HG02852 (cell line): ENCODE results near the gene HNRNPA1L2.
"Not testable (repeated sequence)": the region's sequence is repeated elsewhere in the genome, so short reads cannot be mapped to it uniquely, and the experiment has no call there.

ENCODE experiments used
- ATAC-seq: cut with Tn5 transposase; IDR thresholded peaks from one replicate; pipeline ENCODE4 v1.9.1; 2021; ENCODE audit warnings: mild to moderate bottlenecking, moderate library complexity; ENCODE audit not compliant: unreplicated experiment

HNRNPA1L2 gene

DNA sequence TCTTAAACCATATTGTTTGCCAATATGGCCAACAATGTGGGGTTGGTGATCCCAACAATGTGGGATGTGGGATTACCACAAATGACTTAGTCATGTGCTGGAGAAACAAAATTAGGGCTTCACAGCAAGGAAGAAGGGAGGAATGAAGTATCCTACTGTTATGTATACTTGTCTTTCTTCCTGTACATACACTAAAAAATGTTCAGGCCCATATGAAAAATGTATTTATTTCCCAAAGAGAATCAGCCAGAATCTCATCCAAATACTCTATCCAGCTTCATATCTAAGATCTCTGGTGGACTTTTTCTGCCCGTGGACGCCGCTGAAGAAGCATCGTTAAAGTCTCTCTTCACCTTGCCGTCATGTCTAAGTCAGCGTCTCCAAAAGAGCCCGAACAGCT is at the start of gene HNRNPA1L2:
TSS of gene HNRNPA1L2 (plus strand) at position 301 of the 400 bp plus-strand sequence. CDS start at position 363, 62 bp downstream.
- no peak for ATAC-seq

DNA sequence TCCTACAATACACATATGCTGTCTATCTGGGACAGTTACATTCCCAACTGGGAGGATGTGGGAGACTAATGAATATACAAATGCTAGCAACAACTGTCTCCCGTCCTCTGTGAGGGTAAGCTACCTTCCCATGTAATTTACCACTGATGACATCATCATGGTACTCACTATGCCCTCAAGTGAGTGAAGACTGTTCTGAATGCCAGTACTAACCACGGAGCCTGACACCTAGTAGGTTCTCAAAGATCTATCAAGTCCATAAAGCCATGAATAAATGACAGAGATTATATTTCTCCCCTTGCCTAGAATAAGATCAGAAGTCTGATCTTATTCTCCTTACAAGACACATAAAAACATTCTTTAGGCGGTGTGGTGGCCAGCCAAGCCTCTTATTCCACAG is 49.1 kb upstream of the HNRNPA1L2 start:
- not testable (repeated sequence) for ATAC-seq

DNA sequence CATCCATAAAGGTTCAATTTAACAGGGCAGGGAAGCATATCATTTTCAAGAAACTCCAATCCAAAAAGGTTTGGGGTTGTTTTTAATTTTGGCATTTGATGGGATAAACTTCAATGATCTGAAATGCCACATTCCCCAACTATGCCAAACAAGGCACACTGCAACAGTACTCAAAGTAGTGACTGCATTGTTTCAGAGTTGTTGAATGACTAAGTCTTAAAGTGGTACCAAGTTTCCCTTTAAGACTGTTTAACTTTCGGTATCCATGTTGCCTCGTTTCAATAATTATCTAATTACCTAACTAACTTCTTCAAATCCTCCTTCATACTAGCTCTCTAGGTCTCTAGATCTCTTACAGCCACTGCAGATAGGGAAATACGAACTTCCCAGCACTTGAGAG is 48.4 kb upstream of the HNRNPA1L2 start:
- peak; percentile 65 for ATAC-seq

- not testable (repeated sequence) for ATAC-seq
Measured at GRCh38 chr13:52594295-52594694, 47.9 kb upstream of the HNRNPA1L2 start.

GRCh38 chr13:52597676-52598075 is 44.6 kb upstream of the HNRNPA1L2 start:
- ATAC-seq, result no peak

- ATAC-seq, result no peak
Measured at GRCh38 chr13:52599037-52599847, 43.0 kb upstream of the HNRNPA1L2 start.

- ATAC-seq, result peak; percentile 63
Measured at GRCh38 chr13:52599848-52600603, 42.2 kb upstream of the HNRNPA1L2 start.

GRCh38 chr13:52600666-52601065 is 41.6 kb upstream of the HNRNPA1L2 start:
- no peak for ATAC-seq

- ATAC-seq, result not testable (repeated sequence)
Measured at GRCh38 chr13:52603316-52603715, 38.9 kb upstream of the HNRNPA1L2 start.

DNA sequence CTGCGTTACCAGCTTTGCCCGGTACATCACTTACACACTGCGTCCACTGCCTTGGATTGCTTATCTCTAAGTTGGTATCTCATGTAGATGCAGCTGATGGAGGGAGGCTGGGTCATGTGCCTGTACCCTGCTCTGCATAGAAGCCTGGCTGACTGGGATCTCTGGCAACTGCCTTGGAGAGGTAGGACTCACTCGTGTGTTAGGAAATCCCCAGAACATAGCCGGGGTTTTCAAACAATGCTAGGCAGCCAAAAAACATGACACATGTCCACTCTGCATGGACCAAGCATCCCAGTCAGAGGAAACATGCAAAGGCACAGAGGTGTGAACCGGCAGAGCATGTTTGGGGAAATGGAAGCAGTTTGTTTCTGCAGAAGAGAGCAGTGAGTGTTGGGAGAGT is 36.1 kb upstream of the HNRNPA1L2 start:
- ATAC-seq, result not testable (repeated sequence)

- ATAC-seq, result not testable (repeated sequence)
Measured at GRCh38 chr13:52606795-52607194, 35.4 kb upstream of the HNRNPA1L2 start.

DNA sequence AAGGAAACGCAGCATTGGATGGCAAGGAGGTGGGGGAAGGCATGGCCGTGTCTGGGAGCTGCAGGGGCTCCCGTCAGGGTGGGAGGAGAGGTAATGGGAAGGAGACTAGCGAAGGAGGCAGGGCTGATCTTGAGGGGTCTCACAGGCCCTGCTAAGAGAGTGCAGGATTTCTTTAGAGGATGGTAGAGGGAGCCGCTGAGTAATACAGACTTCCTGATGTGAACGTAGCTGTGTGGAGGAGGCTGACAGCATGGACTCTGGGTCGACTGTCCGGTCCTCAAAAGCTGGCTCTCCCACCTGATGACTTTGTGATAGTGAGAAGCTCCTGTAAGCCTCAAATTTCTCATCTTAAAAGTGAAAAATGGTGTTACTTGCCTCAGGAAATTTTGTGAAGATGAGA is 34.0 kb upstream of the HNRNPA1L2 start:
- ATAC-seq, result not testable (repeated sequence)

- peak; percentile 78 for ATAC-seq
Measured at GRCh38 chr13:52609013-52609606, 33.1 kb upstream of the HNRNPA1L2 start.

DNA sequence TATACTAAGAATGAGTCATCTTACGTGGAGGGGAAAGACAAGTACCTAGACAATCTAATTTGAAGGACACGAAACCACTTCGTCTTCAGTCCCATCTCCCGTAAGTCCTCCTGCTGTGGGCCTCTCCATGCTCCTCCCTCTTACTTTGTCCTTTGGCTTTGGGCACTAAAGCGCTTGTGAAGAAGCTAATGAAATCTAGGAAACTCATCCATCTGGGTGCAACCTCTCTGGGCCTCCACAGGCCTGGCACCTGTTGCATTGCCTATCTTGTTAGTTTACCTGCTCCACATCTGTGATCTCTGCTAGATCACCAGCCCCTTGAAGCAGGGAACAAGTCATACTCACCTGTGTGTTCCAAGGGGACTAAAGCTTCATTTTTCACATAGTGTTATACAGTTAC is 32.1 kb upstream of the HNRNPA1L2 start:
- ATAC-seq, result not testable (repeated sequence)

- ATAC-seq, result no peak
Measured at GRCh38 chr13:52615134-52615801, 27.0 kb upstream of the HNRNPA1L2 start.

DNA sequence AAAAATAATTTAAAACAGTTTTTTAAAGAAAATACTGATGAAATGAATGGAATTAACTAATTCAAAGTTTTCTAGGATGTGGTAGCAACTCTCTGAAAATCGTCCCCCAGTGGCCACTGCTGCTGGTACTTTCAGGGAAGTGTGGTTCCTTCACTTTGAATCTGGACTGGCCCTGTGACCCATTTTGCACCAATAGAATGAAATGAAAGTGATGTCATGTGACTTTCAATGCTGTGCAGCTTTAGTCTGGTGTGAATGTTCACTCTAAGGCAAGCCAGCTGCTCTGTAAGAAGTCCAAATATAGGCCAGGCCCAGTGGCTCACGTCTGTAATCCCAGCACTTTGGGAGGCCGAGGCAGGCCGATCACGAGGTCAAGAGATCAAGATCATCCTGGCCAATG is 26.4 kb upstream of the HNRNPA1L2 start:
- no peak for ATAC-seq

DNA sequence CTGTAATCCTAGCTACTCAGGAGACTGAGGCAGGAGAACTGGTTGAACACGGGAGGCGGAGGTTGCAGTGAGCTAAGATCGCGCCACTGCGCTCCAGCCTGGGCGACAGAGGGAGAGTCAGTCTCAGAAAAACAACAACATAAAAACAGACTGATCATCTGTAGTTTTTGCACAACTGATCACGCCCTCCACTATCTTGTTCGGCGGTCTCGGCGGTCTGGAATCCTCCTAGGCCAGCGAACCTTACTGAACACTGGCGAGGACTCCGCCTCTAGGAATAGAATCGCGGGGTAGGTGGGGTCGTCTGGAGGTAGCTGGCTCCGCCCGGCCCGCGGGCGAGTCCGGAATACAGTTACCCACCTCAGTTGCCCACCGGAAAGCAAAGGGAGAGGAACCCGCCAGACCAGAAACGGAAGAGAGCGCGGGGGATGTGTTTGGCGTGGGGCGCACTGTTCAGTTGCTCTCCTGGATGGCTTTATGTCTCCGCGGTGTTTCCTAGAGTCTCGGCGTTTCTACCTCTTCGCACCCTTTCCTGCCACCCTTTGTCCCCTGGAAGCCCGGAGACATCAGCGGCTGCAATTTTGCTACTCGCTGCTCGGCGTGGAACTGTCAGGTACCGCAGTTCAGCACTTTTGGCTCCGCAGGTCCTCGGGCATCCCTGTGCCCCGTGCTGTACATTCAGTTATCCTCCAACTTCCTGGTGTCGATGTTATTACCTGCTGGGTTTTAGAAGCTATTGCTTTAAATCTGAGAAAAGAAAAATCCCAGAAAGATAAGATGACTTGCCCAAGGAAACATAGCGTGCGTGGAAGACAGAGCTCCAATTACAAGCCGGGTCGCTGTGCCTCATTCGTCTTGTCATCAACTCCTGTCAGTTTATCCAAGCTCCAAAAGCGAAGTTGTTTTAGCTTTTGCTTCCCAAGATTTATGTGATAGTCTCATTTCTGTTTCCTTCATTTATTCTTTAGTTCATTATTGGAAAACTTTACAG is 24.9 kb upstream of the HNRNPA1L2 start:
- peak; percentile 93 for ATAC-seq

GRCh38 chr13:52631083-52631690 is 11.0 kb upstream of the HNRNPA1L2 start:
- not testable (repeated sequence) for ATAC-seq

DNA sequence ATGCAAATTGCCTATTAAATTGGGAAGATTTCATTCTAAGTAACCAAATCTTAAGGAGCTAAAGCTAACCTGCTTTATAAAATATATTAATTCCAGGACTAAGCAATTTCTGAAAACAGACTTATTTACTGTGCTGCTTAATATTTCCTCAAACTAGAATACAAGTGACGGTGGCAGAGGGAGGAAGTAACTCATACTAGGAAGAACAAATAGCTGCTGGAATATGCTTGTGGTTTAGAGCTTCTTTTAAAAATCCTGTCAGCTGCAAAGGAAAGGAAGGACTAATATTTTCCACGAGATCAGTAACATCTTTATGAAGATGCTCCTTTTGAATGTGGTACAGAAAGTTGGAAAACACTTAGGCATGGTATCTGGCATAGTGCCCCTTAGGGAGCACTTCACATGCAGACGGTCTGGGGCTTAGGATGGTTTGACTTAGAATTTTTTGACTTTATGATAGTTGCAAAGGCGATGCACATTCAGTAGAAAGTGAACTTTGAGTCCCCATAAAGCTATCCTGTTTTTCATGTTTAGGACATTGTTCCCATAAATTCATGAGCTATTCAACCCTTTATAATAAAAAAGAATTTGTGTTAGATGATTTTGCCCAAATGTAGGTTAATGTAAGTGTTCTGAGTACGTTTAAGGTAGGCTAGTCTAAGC is 3.4 kb upstream of the HNRNPA1L2 start:
- no peak for ATAC-seq
